BJ (cell line): ENCODE measurements around the gene NEO1. TPM values are rescaled to one million over a fixed set of nuclear protein-coding genes. Genes with fewer than 3 reads are reported as not detected.
A peak's percentile ranks its signal among the peaks of the same experiment; 100 is the strongest.

Source experiments
- CTCF ChIA-PET: fragments of 350-600 bp; formaldehyde crosslinking; extraction: SDS; loops from one replicate; lab custom pipeline; 2021; ENCODE audit warnings: antibody characterized with exemption, inconsistent platforms; lab: Yijun Ruan, JAX
- POLR2A ChIA-PET: fragments of 300-600 bp; sonication (Branson Sonifier 250); formaldehyde crosslinking; extraction: SDS; loops from one replicate; lab custom pipeline; 2021; ENCODE audit warnings: antibody characterized with exemption; lab: Charles Lee
- DNase-seq: peaks from one replicate; pipeline ENCODE4 v3.0.0-alpha.2; 2011; ENCODE audit warnings: low read depth
- H3K27me3 ChIP-seq: 2 replicates; pipeline ENCODE4 v1.6.0; 2011; ENCODE audit warnings: low read length; ENCODE audit not compliant: control insufficient read depth, insufficient read depth
- H3K36me3 ChIP-seq: 2 replicates; pipeline ENCODE4 v1.5.1; 2011; ENCODE audit warnings: low read length; ENCODE audit not compliant: control insufficient read depth, insufficient read depth
- H3K4me3 ChIP-seq: 2 replicates; pipeline ENCODE4 v1.5.1; 2011; ENCODE audit warnings: low read depth, mild to moderate bottlenecking, control low read depth, low read length
- CTCF ChIP-seq: IDR thresholded peaks from 2 replicates; pipeline ENCODE4 v1.5.1; 2011; ENCODE audit warnings: low read depth, mild to moderate bottlenecking, control low read depth, inconsistent platforms, low read length, moderate library complexity; ENCODE audit not compliant: insufficient read depth
- polyA plus RNA-seq: library from polyadenylated mRNA; depleted of rRNA; stranded (reverse); fragments of >200 nt; gene quantifications from 2 replicates; pipeline ENCODE4 v1.2.3, GENCODE V29; 2011

NEO1 gene
- polyA plus RNA-seq, 1 experiment, result 2.9 TPM

DNA sequence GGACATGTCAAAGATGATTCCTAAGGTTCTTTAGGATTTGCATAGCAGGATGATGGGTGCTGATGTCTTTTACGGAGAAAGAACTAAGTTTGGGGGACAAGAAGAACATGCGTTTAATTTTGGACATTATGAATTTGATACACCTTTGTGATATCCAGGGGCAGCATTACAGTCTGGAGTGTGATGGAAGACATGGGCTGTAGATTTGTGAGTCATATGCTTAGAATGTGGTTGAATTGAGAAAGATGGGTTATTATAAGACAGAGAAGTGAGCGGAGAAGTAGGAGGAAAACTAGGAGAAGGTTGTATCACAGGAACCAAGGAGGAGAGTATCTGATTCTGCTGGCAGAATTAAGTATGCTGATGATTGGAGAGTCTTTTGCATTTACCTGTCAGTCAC is 20.6 kb downstream of the NEO1 start:
- CTCF ChIA-PET, result interaction anchor here (1.3 kb wide), 1 partner anchor 8 kb away, joined by 4 read pairs; no protein-coding TSS in a partner anchor
- POLR2A ChIA-PET, result no interaction called here
- TF ChIP-seq CTCF, result no peak
- Histone ChIP-seq H3K4me3 (no peak overlapping the region), H3K36me3 (no peaks in the 10 kb centered on the region), H3K27me3 (no peaks in the 10 kb centered on the region; the same call in 1 of the 2 replicates)
- no peak for DNase-seq

DNA sequence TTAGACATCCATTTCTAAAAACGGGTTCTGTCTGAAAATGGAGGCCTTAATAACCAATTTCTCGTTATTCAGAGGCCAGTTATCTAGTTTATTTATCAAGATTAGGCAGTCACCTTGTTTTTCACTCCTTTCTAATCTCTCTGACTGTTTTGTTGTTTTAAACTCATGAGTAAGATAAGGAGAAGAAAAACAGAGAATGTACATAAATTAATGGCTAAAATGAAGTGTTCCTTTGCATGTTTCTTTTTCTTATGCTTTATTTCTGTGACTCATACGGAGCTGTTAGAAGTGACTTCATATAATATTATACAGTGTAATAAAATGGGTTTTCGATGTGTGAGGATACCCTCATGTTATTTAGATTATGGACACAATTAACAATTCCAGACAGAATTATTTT is 22.0 kb downstream of the NEO1 start:
- TF ChIP-seq CTCF, result no peak
- CTCF ChIA-PET, result interaction anchor here (0.6 kb wide), 1 partner anchor 40 kb away, joined by 5 read pairs; no protein-coding TSS in a partner anchor
- POLR2A ChIA-PET, result no interaction called here
- H3K4me3 ChIP-seq, result no peak overlapping the region
- no peaks in the 10 kb centered on the region; the same call in 1 of the 2 replicates for H3K27me3 ChIP-seq
- H3K36me3 ChIP-seq, result no peaks in the 10 kb centered on the region
- DNase-seq, result no peak

GRCh38 chr15:73075160-73075859 is 23.0 kb downstream of the NEO1 start:
- ChIA-PET POLR2A (no interaction called here), CTCF (no interaction called here)
- no peak for TF ChIP-seq CTCF
- no peak for DNase-seq
- no peak overlapping the region for H3K4me3 ChIP-seq
- no peaks in the 10 kb centered on the region for H3K36me3 ChIP-seq
- no peaks in the 10 kb centered on the region; the same call in 1 of the 2 replicates for H3K27me3 ChIP-seq

DNA sequence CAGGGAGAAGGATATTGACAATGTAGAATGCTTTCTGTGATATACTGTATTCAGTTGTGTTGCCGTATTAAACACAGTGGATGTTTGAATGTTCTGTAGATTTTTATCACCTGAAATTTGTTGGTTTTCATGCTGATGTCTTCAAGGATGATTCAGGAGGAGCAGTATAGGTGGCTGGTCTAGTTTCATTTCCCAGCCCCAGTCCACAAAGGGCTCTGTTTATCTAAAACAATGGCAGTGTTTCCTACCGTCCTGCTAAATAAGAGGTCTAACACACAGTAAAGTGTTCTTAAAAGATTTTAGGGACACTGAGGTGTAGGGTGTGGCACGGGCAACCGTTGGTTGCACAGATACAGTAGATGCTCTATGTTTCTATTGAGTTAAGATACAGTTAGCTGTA is 26.0 kb downstream of the NEO1 start:
- TF ChIP-seq CTCF, result no peak
- POLR2A ChIA-PET, result no interaction called here
- DNase-seq, result no peak
- H3K36me3 ChIP-seq, result no peaks in the 10 kb centered on the region
- H3K4me3 ChIP-seq, result no peak overlapping the region
- no peaks in the 10 kb centered on the region; the same call in 1 of the 2 replicates for H3K27me3 ChIP-seq
- CTCF ChIA-PET, result interaction anchor here (0.6 to 3.6 kb wide), 5 partner anchors 10 to 478 kb away, joined by 3 to 21 read pairs (median 3); partner anchors contain the start of gene ADPGK

DNA sequence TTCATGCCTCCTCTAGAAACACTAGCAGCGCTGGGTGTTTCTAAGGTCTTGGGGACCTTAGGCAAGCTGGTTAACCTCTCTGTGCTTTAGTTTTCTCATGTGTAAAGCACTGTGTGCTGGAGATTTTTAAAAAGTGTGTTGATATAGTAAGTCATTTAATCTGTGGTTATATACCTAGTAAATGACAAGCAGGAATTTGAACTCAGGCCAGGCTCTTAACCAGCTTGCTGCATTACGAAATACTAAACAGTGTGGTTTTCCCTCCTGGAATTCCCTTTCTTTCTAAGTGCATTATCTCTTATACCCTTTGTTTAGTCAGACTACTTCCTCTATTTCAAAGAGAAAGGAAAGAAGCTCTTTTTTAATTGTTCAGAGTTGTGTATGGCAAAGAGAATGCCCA is 26.5 kb downstream of the NEO1 start:
- Histone ChIP-seq H3K36me3 (no peaks in the 10 kb centered on the region), H3K4me3 (no peak overlapping the region), H3K27me3 (no peaks in the 10 kb centered on the region; the same call in 1 of the 2 replicates)
- no peak for TF ChIP-seq CTCF
- ChIA-PET CTCF (interaction anchor here (0.6 to 3.6 kb wide), 5 partner anchors 11 to 478 kb away, joined by 3 to 21 read pairs (median 4); partner anchors contain the start of gene ADPGK), POLR2A (no interaction called here)
- peak; percentile 50 for DNase-seq
